ENCODE measurements around the gene RAD51B. TPM values are rescaled to one million over a fixed set of nuclear protein-coding genes. Genes with fewer than 3 reads are reported as not detected.

Gene RAD51B
- polyA plus RNA-seq, 1 experiment: 6.6 TPM

GRCh38 chr14:68680541-68681051 lies 861.0 kb downstream of the RAD51B start:
- no peak for TF ChIP-seq CTCF (IDR thresholded peaks at IDR 0.05; ENCODE audit: low read depth, low read length)
- DNase-seq (ENCODE audit: low read depth, low spot score): no peak
- Histone ChIP-seq H3K27ac (ENCODE audit: low read depth, low read length) (no peak overlapping the region), H3K9me3 (ENCODE audit: control insufficient read depth, insufficient read depth, low read length) (no peaks in the 10 kb centered on the region; the same call in 1 of the 2 replicates), H3K27me3 (ENCODE audit: control insufficient read depth, insufficient read depth, low read length) (no peaks in the 10 kb centered on the region), H3K4me3 (ENCODE audit: low read depth, low read length) (no peak overlapping the region)
- CTCF ChIA-PET: no interaction called here
- POLR2A ChIA-PET: interaction anchor here (0.6 to 1.0 kb wide), 2 partner anchors 48 to 112 kb away, joined by 3 read pairs; partner anchors contain the start of gene ZFP36L1

DNA sequence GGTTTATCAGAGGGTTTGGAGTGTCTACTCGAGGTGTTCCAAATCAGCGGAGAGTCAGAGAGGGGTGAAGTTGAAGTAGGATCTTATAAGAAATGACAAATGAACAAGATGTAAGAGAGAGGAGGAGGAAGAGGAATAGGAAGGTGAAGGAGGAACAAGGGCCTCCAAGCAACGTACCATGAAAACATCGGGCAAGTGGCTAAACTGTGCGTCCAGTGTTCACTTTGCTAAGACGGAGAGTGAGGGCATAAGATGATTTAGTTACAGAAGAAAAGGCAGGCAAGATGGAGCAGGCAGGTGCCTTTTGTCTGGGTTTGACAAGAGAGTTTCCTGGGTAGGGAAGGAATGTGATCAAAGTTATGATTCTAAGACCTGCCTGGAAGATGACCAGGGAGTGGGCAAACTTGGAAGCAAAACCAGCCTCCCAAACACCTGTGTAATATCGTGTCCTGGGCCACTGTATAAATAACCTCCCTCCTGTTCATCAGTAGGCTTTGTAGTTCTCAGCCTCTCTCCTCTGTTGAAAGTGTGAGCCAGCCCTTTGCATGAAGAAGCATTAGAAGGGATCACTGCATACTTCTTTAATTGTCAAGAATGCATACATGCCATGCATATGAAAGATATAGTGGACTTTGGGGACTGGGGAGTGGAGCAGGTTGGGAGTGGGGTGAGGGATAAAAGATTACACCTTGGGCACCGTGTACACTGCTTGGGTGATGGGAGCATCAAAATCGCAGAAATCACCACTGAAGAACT lies 861.9 kb downstream of the RAD51B start:
- CTCF ChIA-PET: no interaction called here
- Histone ChIP-seq H3K27ac (ENCODE audit: low read depth, low read length) (no peak overlapping the region), H3K9me3 (ENCODE audit: control insufficient read depth, insufficient read depth, low read length) (no peaks in the 10 kb centered on the region; the same call in 1 of the 2 replicates), H3K27me3 (ENCODE audit: control insufficient read depth, insufficient read depth, low read length) (no peaks in the 10 kb centered on the region), H3K4me3 (ENCODE audit: low read depth, low read length) (no peak overlapping the region)
- no peak for DNase-seq (ENCODE audit: low read depth, low spot score)
- TF ChIP-seq CTCF (IDR thresholded peaks at IDR 0.05; ENCODE audit: low read depth, low read length): no peak
- POLR2A ChIA-PET: interaction anchor here (1.0 kb wide), 1 partner anchor 112 kb away, joined by 3 read pairs; the partner anchor contains the start of gene ZFP36L1

- DNase-seq (ENCODE audit: low read depth, low spot score): peak; percentile 81
- Histone ChIP-seq H3K27me3 (ENCODE audit: control insufficient read depth, insufficient read depth, low read length) (no peaks in the 10 kb centered on the region), H3K4me3 (ENCODE audit: low read depth, low read length) (no peak overlapping the region), H3K9me3 (ENCODE audit: control insufficient read depth, insufficient read depth, low read length) (peaks cover 3% of the 10 kb centered on the region; the same call in 1 of the 2 replicates), H3K27ac (ENCODE audit: low read depth, low read length) (peak overlapping the region; percentile 59)
- ChIA-PET CTCF (interaction anchor here (0.6 to 1.4 kb wide), 6 partner anchors 9 to 107 kb away, joined by 3 to 5 read pairs (median 4); no protein-coding TSS in a partner anchor), POLR2A (interaction anchor here (0.5 to 1.8 kb wide), 14 partner anchors 10 to 434 kb away, joined by 3 to 11 read pairs (median 4); partner anchors contain the start of gene ZFP36L1)
- TF ChIP-seq CTCF (IDR thresholded peaks at IDR 0.05; ENCODE audit: low read depth, low read length): no peak
Observed at GRCh38 chr14:68682166-68683103, 862.9 kb downstream of the RAD51B start.

DNA sequence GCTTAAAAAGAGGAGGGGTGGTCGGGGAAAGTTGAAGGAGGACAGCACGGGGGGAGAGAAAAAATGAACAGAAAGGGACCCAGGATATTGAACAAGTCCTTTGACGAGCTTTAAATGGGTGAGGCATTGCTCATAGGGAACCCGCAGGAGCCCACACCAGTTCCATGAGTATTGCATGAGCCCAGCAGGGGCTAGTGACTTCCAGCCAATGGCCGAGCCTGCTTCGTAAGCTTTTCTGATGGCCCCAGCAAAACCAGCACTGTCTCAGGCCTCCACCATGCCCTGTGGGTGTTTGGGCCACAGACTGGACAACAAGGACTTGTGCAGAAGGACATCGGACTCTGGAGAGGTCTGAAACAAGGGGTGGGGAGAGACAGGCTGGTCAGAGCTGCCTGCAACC lies 863.7 kb downstream of the RAD51B start:
- H3K9me3 ChIP-seq (ENCODE audit: control insufficient read depth, insufficient read depth, low read length): peaks cover 3% of the 10 kb centered on the region; the same call in 1 of the 2 replicates
- no peak for DNase-seq (ENCODE audit: low read depth, low spot score)
- ChIA-PET CTCF (interaction anchor here (0.5 to 1.4 kb wide), 6 partner anchors 8 to 161 kb away, joined by 3 to 5 read pairs (median 4); no protein-coding TSS in a partner anchor), POLR2A (interaction anchor here (0.6 to 1.8 kb wide), 9 partner anchors 9 to 110 kb away, joined by 3 to 11 read pairs (median 5); partner anchors contain the start of gene ZFP36L1)
- TF ChIP-seq CTCF (IDR thresholded peaks at IDR 0.05; ENCODE audit: low read depth, low read length): no peak
- peak overlapping the region; percentile 71 for H3K27ac ChIP-seq (ENCODE audit: low read depth, low read length)
- no peaks in the 10 kb centered on the region for H3K27me3 ChIP-seq (ENCODE audit: control insufficient read depth, insufficient read depth, low read length)
- no peak overlapping the region for H3K4me3 ChIP-seq (ENCODE audit: low read depth, low read length)

Measured in AG04450 (cell line).